GM23338 (cell line): ENCODE results near the gene KCNQ1OT1. TPM values are rescaled to one million over a fixed set of nuclear protein-coding genes. Genes with fewer than 3 reads are reported as not detected.

Source experiments
- ATAC-seq: fragments of 200-7000 bp; cut with Tn5 transposase; 3 replicates; pipeline ENCODE4 v1.9.1; 2020
- DNase-seq: peaks from one replicate; pipeline ENCODE4 v3.0.0-alpha.2; 2015; ENCODE audit warnings: low spot score
- H2AFZ ChIP-seq: fragments of 200-600 bp; sonication (generic); 2 replicates; pipeline ENCODE4 v1.8.0; 2016; ENCODE audit warnings: antibody characterized with exemption, mild to moderate bottlenecking, moderate library complexity
- H3F3A ChIP-seq: fragments of 200-600 bp; sonication (generic); replicated peaks from 2 replicates; pipeline ENCODE4 v1.8.0; 2017; ENCODE audit warnings: antibody characterized with exemption, mixed run types, low read depth
- H3K27ac ChIP-seq: fragments of 200-600 bp; sonication (generic); 2 replicates; pipeline ENCODE4 v1.6.1; 2016; ENCODE audit warnings: low read depth
- H3K27me3 ChIP-seq: fragments of 200-600 bp; sonication (generic); 2 replicates; pipeline ENCODE4 v1.8.0; 2016; ENCODE audit warnings: mild to moderate bottlenecking, mixed run types, moderate library complexity; ENCODE audit not compliant: insufficient read depth
- H3K36me3 ChIP-seq: fragments of 200-600 bp; sonication (generic); 2 replicates; pipeline ENCODE4 v1.8.0; 2016; ENCODE audit warnings: mild to moderate bottlenecking; ENCODE audit not compliant: insufficient read depth
- H3K4me1 ChIP-seq: fragments of 200-600 bp; sonication (generic); 2 replicates; pipeline ENCODE4 v1.8.0; 2016; ENCODE audit warnings: mild to moderate bottlenecking, moderate library complexity; ENCODE audit not compliant: insufficient read depth
- H3K4me2 ChIP-seq: fragments of 200-600 bp; sonication (generic); 2 replicates; pipeline ENCODE4 v1.7.1; 2017; ENCODE audit warnings: mixed run types
- H3K4me3 ChIP-seq: fragments of 200-600 bp; sonication (generic); 2 replicates; pipeline ENCODE4 v1.6.1; 2016; ENCODE audit warnings: mixed run types
- H3K79me2 ChIP-seq: fragments of 200-600 bp; sonication (generic); replicated peaks from 2 replicates; pipeline ENCODE4 v1.8.0; 2017; ENCODE audit warnings: mild to moderate bottlenecking; ENCODE audit not compliant: insufficient read depth
- H3K9me2 ChIP-seq: fragments of 200-600 bp; sonication (generic); 2 replicates; pipeline ENCODE4 v1.8.0; 2017; ENCODE audit not compliant: insufficient read depth
- H4K20me1 ChIP-seq: fragments of 200-600 bp; sonication (generic); replicated peaks from 2 replicates; pipeline ENCODE4 v1.8.0; 2017; ENCODE audit warnings: mild to moderate bottlenecking; ENCODE audit not compliant: insufficient read depth
- H3K27ac Mint-ChIP-seq: 2 replicates; pipeline ENCODE4 v1.8.0; 2020; ENCODE audit warnings: inconsistent platforms, mild to moderate bottlenecking, moderate library complexity, mixed read lengths
- H3K27me3 Mint-ChIP-seq: 3 replicates; pipeline ENCODE4 v1.8.0; 2022; ENCODE audit warnings: low read depth, mild to moderate bottlenecking, moderate library complexity, mixed read lengths, inconsistent platforms; ENCODE audit not compliant: insufficient read depth, poor library complexity
- H3K36me3 Mint-ChIP-seq: 3 replicates; pipeline ENCODE4 v1.8.0; 2021; ENCODE audit warnings: low read depth, mild to moderate bottlenecking, inconsistent platforms, moderate library complexity, mixed read lengths
- H3K4me1 Mint-ChIP-seq: 3 replicates; pipeline ENCODE4 v1.8.0; 2020; ENCODE audit warnings: mild to moderate bottlenecking, inconsistent platforms, mixed read lengths
- H3K4me3 Mint-ChIP-seq: 3 replicates; pipeline ENCODE4 v1.8.0; 2021; ENCODE audit warnings: moderate library complexity, mild to moderate bottlenecking, inconsistent platforms, mixed read lengths
- H3K9me3 Mint-ChIP-seq: 3 replicates; pipeline ENCODE4 v1.8.0; 2020; ENCODE audit warnings: moderate library complexity, mild to moderate bottlenecking, inconsistent platforms, mixed read lengths
- CREB1 ChIP-seq: fragments of 250-450 bp; sonication (Bioruptor Pico); IDR thresholded peaks from 2 replicates; pipeline ENCODE4 v1.5.0; 2020; ENCODE audit warnings: low read depth, mild to moderate bottlenecking, moderate library complexity
- CTCF ChIP-seq, 2 experiments: fragments of 200-600 bp in 1 of 2; sonication (generic) in 1 of 2; conservative IDR thresholded peaks; 2 replicates each; pipeline versions ENCODE4 v1.5.1 to v1.6.1; 2016 to 2017; ENCODE audit warnings: antibody characterized with exemption in 2 of 2, low read depth in 2 of 2, mild to moderate bottlenecking in 2 of 2, moderate library complexity in 1 of 2
- EZH2 ChIP-seq: fragments of 200-600 bp; sonication (generic); IDR thresholded peaks from one replicate; pipeline ENCODE4 v1.8.0; 2017; ENCODE audit warnings: antibody characterized with exemption, mild to moderate bottlenecking, low read depth; ENCODE audit not compliant: unreplicated experiment
- EZH2phosphoT487 ChIP-seq: fragments of 200-600 bp; sonication (generic); IDR thresholded peaks from one replicate; pipeline ENCODE4 v1.8.1; 2018; ENCODE audit warnings: antibody characterized with exemption; ENCODE audit not compliant: unreplicated experiment
- NANOG ChIP-seq: IDR thresholded peaks from 2 replicates; pipeline ENCODE4 v1.6.1; 2016; ENCODE audit warnings: antibody characterized with exemption, borderline replicate concordance
- POLR2AphosphoS5 ChIP-seq: IDR thresholded peaks from 2 replicates; pipeline ENCODE4 v1.6.1; 2016; ENCODE audit warnings: antibody characterized with exemption, low read depth
- REST ChIP-seq: IDR thresholded peaks from one replicate; pipeline ENCODE4 v1.6.1; 2018; ENCODE audit warnings: antibody characterized with exemption; ENCODE audit not compliant: unreplicated experiment
- STAT1 ChIP-seq: IDR thresholded peaks from one replicate; pipeline ENCODE4 v1.6.1; 2016; ENCODE audit warnings: antibody characterized with exemption; ENCODE audit not compliant: unreplicated experiment
- ZNF114 ChIP-seq: fragments of 250-450 bp; sonication (Bioruptor Pico); IDR thresholded peaks from 2 replicates; pipeline ENCODE4 v1.5.0; 2020; ENCODE audit warnings: mild to moderate bottlenecking, moderate library complexity
- ZNF331 ChIP-seq: fragments of 250-450 bp; sonication (Bioruptor Pico); IDR thresholded peaks from 2 replicates; pipeline ENCODE4 v1.5.0; 2020; ENCODE audit warnings: low read depth, mild to moderate bottlenecking, moderate library complexity
- ZNF462 ChIP-seq: fragments of 250-450 bp; sonication (Bioruptor Pico); IDR thresholded peaks from 2 replicates; pipeline ENCODE4 v1.5.0; 2020; ENCODE audit warnings: mild to moderate bottlenecking, moderate library complexity
- polyA plus RNA-seq: library from polyadenylated mRNA; unstranded; fragments of >200 nt; fragmentation: Nextera tagmentation; extraction: Ambion mirVana; gene quantifications from 2 replicates; pipeline ENCODE4 v1.2.1, GENCODE V29; 2016
- total RNA-seq: library from RNA; depleted of rRNA; stranded (reverse); fragments of >200 nt; shearing (Covaris generic); gene quantifications from 2 replicates; pipeline ENCODE4 v1.2.3, GENCODE V29; 2014

KCNQ1OT1 gene
- total and polyA plus RNA-seq, 2 experiments from 2014 or later = 1.5 to 4.2 TPM

- ATAC-seq (no peak), DNase-seq (no peak)
- H3K27me3 Mint-ChIP-seq = peaks cover 40% of the 10 kb centered on the region
- Histone ChIP-seq H3K9me2 (no peaks in the 10 kb centered on the region), H3K4me1 (no peaks in the 10 kb centered on the region), H3F3A (no peaks in the 10 kb centered on the region), H3K4me3 (no peak overlapping the region), H3K27me3 (peaks cover 78% of the 10 kb centered on the region; the same call in 1 of the 2 replicates), H4K20me1 (no peaks in the 10 kb centered on the region), H3K36me3 (peaks cover 11% of the 10 kb centered on the region), H3K79me2 (no peaks in the 10 kb centered on the region), H2AFZ (no peak overlapping the region), H3K4me2 (no peak overlapping the region), H3K27ac (no peak overlapping the region)
- no peaks in the 10 kb centered on the region; the same call in 2 of the 3 replicates for H3K4me1 Mint-ChIP-seq
- TF ChIP-seq NANOG (no peak), CREB1 (CRISPR knock-in tag) (no peak), ZNF462 (no peak), ZNF331 (CRISPR knock-in tag) (no peak), CTCF (conservative IDR thresholded peaks at IDR 0.05; ENCODE audit: low read depth in 2 of 2) (no peak), EZH2phosphoT487 (no peak), ZNF114 (CRISPR knock-in tag) (no peak), POLR2AphosphoS5 (no peak), STAT1 (no peak), REST (no peak), EZH2 (no peak)
- H3K27ac Mint-ChIP-seq = no peak overlapping the region
- peaks cover 20% of the 10 kb centered on the region for H3K36me3 Mint-ChIP-seq
- H3K4me3 Mint-ChIP-seq = no peak overlapping the region
- peaks cover 20% of the 10 kb centered on the region for H3K9me3 Mint-ChIP-seq
Observed at GRCh38 chr11:2711161-2711560, 11.4 kb upstream of the KCNQ1OT1 start.
